BE2C (cell line): ENCODE results near the gene CXCR1.
"Not testable (repeated sequence)": the region's sequence is repeated elsewhere in the genome, so short reads cannot be mapped to it uniquely, and the experiment has no call there.

Source experiments
- DNase-seq: peaks from one replicate; pipeline ENCODE4 v3.0.0-alpha.2; 2020
- H3K27me3 ChIP-seq: fragments of 250-450 bp; sonication (Bioruptor Pico); 2 replicates; pipeline ENCODE4 v1.5.1; 2020; ENCODE audit warnings: mild to moderate bottlenecking
- H3K36me3 ChIP-seq: fragments of 250-450 bp; sonication (Bioruptor Pico); 2 replicates; pipeline ENCODE4 v1.5.1; 2020; ENCODE audit warnings: mild to moderate bottlenecking
- H3K4me1 ChIP-seq: fragments of 250-450 bp; sonication (Bioruptor Pico); 2 replicates; pipeline ENCODE4 v1.5.1; 2020
- H3K4me3 ChIP-seq: 2 replicates; pipeline ENCODE4 v1.5.1; 2011; ENCODE audit warnings: low read depth, low read length
- H3K9me3 ChIP-seq: fragments of 250-450 bp; sonication (Bioruptor Pico); 2 replicates; pipeline ENCODE4 v1.5.1; 2020
- CTCF ChIP-seq: IDR thresholded peaks from 2 replicates; pipeline ENCODE4 v1.5.1; 2012; ENCODE audit warnings: mild to moderate bottlenecking, low read depth, low read length

CXCR1 gene

GRCh38 chr2:218128781-218129457 is 37.8 kb downstream of the CXCR1 start:
- Histone ChIP-seq H3K9me3 (no peaks in the 10 kb centered on the region), H3K36me3 (no peaks in the 10 kb centered on the region), H3K4me3 (no peak overlapping the region), H3K4me1 (no peaks in the 10 kb centered on the region), H3K27me3 (peaks cover 12% of the 10 kb centered on the region)
- no peak for TF ChIP-seq CTCF
- no peak for DNase-seq

DNA sequence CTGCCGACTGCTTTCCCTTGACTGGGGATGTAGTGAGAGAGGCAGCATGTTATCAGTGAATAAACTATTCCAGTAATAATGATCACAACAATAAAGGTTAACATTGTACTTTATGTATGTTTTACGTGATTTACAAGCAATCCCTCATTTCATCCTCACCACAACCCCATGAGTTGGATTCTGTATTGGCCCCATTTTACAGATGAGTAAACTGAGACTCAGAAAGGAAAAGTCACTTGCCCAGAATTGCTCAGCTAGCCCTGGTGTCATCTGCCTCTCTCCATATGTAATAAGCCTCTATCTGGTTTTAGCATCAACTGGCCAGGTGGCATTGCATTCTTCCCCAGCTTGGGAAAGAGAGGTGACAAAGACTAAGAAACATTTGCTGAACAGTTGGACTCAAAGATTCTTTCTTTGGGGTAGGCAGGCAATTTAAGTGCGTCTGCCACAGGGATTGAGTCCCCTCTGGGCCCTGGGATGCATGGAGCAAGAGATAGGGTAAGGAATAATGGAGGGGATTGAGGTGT is 38.8 kb downstream of the CXCR1 start:
- no peaks in the 10 kb centered on the region for H3K36me3 ChIP-seq
- no peak for DNase-seq
- H3K9me3 ChIP-seq: no peaks in the 10 kb centered on the region
- no peak for TF ChIP-seq CTCF
- no peaks in the 10 kb centered on the region for H3K4me1 ChIP-seq
- H3K27me3 ChIP-seq: peaks cover 7% of the 10 kb centered on the region
- no peak overlapping the region for H3K4me3 ChIP-seq

GRCh38 chr2:218125626-218126080 is 41.1 kb downstream of the CXCR1 start, which contains the start of gene CXCR2:
CXCR2 (plus strand) TSS chr2:218126028; CDS start chr2:218134802, 8,774 bp downstream.
- Histone ChIP-seq H3K4me3 (no peak within 1 kb of the TSS), H3K9me3 (0 out of 2 replicates have a peak, but pooled peaks cover 5% of the 10 kb centered on the region), H3K36me3 (no peaks in the 10 kb centered on the region), H3K27me3 (no peaks in the 10 kb centered on the region; the same call in none of the 2 replicates), H3K4me1 (no peaks in the 10 kb centered on the region)
- no peak for DNase-seq
- TF ChIP-seq CTCF: no peak

DNA sequence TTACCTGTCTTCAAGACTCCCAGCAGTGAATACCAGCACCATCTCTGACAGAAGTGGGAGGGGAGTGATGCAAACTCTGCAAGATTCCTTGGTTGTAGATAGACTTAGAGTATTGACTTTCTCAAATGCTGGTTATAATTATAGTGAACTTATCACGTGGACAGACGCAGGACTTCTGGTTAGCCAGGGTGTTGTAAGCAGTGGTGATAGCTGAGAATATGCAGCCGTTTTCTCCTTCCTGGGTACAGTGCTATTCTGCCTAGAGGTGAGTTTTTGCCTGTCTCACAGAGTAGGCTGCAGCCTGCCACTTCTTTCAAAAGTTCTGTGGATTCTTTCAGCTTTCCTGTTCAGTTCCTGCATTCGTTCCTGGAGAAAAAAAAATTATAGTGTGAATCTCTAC is 41.7 kb downstream of the CXCR1 start:
- H3K4me3 ChIP-seq: no peak overlapping the region
- no peak for DNase-seq
- H3K27me3 ChIP-seq: no peaks in the 10 kb centered on the region; the same call in none of the 2 replicates
- 0 out of 2 replicates have a peak, but pooled peaks cover 5% of the 10 kb centered on the region for H3K9me3 ChIP-seq
- no peak for TF ChIP-seq CTCF
- no peaks in the 10 kb centered on the region for H3K4me1 ChIP-seq
- H3K36me3 ChIP-seq: no peaks in the 10 kb centered on the region

DNA sequence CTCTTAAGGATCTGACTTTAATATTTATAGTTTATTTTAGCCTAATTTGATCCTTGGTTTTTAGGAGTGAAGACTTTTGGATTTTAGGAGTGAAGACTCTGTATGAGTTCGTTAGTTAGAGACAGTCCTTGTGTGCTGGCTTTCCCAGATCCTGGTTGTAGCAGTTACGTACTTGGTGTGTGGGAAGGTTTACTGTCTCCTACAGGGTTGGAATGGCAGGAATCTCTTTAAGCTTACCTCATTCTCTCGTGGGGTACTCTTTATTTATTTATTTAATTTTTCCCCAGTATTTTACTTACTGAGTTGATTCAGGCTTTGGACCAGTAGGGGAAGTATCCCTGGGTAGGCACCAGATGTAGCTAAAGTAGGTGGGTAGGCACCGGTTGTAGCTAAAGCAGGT is 42.8 kb downstream of the CXCR1 start:
- Histone ChIP-seq H3K27me3 (no peaks in the 10 kb centered on the region; the same call in none of the 2 replicates), H3K9me3 (0 out of 2 replicates have a peak, but pooled peaks cover 5% of the 10 kb centered on the region), H3K36me3 (no peaks in the 10 kb centered on the region), H3K4me3 (no peak overlapping the region), H3K4me1 (no peaks in the 10 kb centered on the region)
- no peak for TF ChIP-seq CTCF
- no peak for DNase-seq

GRCh38 chr2:218122286-218122685 is 44.5 kb downstream of the CXCR1 start:
- DNase-seq, H3K36me3 ChIP-seq, H3K9me3 ChIP-seq, H3K4me1 ChIP-seq, H3K4me3 ChIP-seq, H3K27me3 ChIP-seq: not testable (repeated sequence)

DNA sequence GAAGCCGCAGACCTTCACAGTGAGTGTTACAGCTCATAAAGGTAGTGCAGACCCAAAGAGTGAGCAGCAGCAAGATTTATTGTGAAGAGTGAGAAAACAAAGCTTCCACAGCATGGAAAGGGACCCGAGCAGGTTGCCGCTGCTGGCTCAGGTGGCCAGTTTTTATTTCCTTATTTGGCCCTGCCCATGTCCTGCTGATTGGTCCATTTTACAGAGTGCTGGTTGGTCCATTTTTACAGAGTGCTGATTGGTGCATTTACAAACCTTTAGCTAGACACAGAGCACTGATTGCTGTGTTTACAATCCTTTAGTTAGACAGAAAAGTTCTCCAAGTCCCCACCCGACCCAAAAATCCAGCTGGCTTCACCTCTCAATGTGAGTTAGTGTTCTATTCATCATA is 45.0 kb downstream of the CXCR1 start:
- H3K9me3 ChIP-seq, H3K36me3 ChIP-seq, H3K27me3 ChIP-seq, H3K4me3 ChIP-seq, H3K4me1 ChIP-seq, DNase-seq: not testable (repeated sequence)
